Measurements from ENCODE around the gene BCL11B.

GRCh38 chr14:99121319-99121875, 150.6 kb downstream of the BCL11B start:
- TF ChIP-seq ZBED1 (IDR thresholded peaks at IDR 0.05; ENCODE audit: borderline replicate concordance): no peak
- TF ChIP-seq TBL1XR1 (IDR thresholded peaks at IDR 0.05; ENCODE audit: low read depth, low read length): no peak
- no peak for TF ChIP-seq PBX3 (IDR thresholded peaks at IDR 0.05; ENCODE audit: insufficient replicate concordance, low read depth, low read length)
- no peak for TF ChIP-seq EZH2 (IDR thresholded peaks at IDR 0.05; ENCODE audit: borderline replicate concordance, control insufficient read depth, low read depth, low read length)
- TF ChIP-seq ATF2 (IDR thresholded peaks at IDR 0.05; ENCODE audit: low read length): no peak
- TF ChIP-seq BHLHE40 (IDR thresholded peaks at IDR 0.05; ENCODE audit: borderline replicate concordance in 1 of 2, low read depth in 2 of 2, low read length in 1 of 2): no peak
- no peak for TF ChIP-seq BCLAF1 (IDR thresholded peaks at IDR 0.05)
- no peak for TF ChIP-seq POLR2AphosphoS5 (IDR thresholded peaks at IDR 0.05; ENCODE audit: low read length)
- no peak for TF ChIP-seq CTCF (IDR thresholded peaks at IDR 0.05 in 2 of 3, conservative IDR thresholded peaks at IDR 0.05 in 1 of 3; ENCODE audit: control insufficient read depth in 2 of 3, extremely low read depth in 1 of 3, insufficient read depth in 1 of 3, low read depth in 3 of 3, low read length in 3 of 3)
